ENCODE data around the gene CCDC14. TPM values are rescaled to one million over a fixed set of nuclear protein-coding genes. Genes with fewer than 3 reads are reported as not detected.
"Not testable (repeated sequence)": the region's sequence is repeated elsewhere in the genome, so short reads cannot be mapped to it uniquely, and the experiment has no call there.

CCDC14 gene
- total and polyA plus RNA-seq, 7 donors = 3.6 to 43.8 (median 23.9) TPM

GRCh38 chr3:123981317-123981716 lies 20.3 kb upstream of the CCDC14 start:
- not testable (repeated sequence) for DNase-seq, H3K9me3 ChIP-seq, H3K36me3 ChIP-seq, H3K4me3 ChIP-seq, H3K4me1 ChIP-seq, H3K27ac ChIP-seq, H3K27me3 ChIP-seq
- WGBS, 2 donors = 20 to 66% methylated on average over 4 of the region's 4 CpGs
- TF ChIP-seq, protein P1, sequence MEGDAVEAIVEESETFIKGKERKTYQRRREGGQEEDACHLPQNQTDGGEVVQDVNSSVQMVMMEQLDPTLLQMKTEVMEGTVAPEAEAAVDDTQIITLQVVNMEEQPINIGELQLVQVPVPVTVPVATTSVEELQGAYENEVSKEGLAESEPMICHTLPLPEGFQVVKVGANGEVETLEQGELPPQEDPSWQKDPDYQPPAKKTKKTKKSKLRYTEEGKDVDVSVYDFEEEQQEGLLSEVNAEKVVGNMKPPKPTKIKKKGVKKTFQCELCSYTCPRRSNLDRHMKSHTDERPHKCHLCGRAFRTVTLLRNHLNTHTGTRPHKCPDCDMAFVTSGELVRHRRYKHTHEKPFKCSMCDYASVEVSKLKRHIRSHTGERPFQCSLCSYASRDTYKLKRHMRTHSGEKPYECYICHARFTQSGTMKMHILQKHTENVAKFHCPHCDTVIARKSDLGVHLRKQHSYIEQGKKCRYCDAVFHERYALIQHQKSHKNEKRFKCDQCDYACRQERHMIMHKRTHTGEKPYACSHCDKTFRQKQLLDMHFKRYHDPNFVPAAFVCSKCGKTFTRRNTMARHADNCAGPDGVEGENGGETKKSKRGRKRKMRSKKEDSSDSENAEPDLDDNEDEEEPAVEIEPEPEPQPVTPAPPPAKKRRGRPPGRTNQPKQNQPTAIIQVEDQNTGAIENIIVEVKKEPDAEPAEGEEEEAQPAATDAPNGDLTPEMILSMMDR (IDR thresholded peaks at IDR 0.05) = peak in 1 of 4 experiments; percentile 10
- intact Hi-C loops (cut with DNase I) = loop anchor here (10.0 kb wide), 1 partner anchor 237 kb away; no protein-coding TSS in a partner anchor

DNA sequence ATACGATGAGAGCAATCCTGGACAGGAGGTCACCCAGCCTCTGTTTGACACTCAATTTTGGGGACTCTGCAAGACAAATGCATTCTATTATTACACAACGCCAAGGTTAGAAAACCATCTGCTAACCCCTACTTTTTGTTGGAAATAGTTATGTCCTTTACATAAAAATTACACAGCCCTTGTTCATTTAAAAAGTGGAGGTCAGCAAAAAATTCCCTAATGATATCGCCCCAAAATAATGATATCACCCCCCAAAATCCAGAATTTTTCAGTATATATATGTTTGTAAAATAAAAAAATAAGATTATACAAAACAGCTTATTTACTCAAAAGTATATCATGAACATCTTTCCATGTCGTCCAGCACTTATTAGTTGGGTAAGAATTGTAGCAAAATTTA lies 19.5 kb upstream of the CCDC14 start:
- TF ChIP-seq, protein P1 (IDR thresholded peaks at IDR 0.05) = no peak
- TF ChIP-seq POLR2AphosphoS5 (IDR thresholded peaks at IDR 0.05) (no peak), POLR2A (IDR thresholded peaks at IDR 0.05) (no peak), EP300 (IDR thresholded peaks at IDR 0.05) (no peak)
- 76 to 82% methylated on average over 4 of the region's 4 CpGs for WGBS, 2 donors
- intact Hi-C loops (cut with DNase I) = loop anchor here (10.0 kb wide), 1 partner anchor 236 kb away; no protein-coding TSS in a partner anchor
- Histone ChIP-seq H3K4me3 (peak overlapping the region in 1 of 4 donors; percentile 40), H3K27me3 (no peaks in the 10 kb centered on the region), H3K9me3 (no peaks in the 10 kb centered on the region), H3K4me1 (peaks cover 0 to 9% (median 3%) of the 10 kb centered on the region in 4 donors), H3K36me3 (no peaks in the 10 kb centered on the region), H3K27ac (peak overlapping the region in 1 of 4 donors; percentile 9)
- no peak for DNase-seq

DNA sequence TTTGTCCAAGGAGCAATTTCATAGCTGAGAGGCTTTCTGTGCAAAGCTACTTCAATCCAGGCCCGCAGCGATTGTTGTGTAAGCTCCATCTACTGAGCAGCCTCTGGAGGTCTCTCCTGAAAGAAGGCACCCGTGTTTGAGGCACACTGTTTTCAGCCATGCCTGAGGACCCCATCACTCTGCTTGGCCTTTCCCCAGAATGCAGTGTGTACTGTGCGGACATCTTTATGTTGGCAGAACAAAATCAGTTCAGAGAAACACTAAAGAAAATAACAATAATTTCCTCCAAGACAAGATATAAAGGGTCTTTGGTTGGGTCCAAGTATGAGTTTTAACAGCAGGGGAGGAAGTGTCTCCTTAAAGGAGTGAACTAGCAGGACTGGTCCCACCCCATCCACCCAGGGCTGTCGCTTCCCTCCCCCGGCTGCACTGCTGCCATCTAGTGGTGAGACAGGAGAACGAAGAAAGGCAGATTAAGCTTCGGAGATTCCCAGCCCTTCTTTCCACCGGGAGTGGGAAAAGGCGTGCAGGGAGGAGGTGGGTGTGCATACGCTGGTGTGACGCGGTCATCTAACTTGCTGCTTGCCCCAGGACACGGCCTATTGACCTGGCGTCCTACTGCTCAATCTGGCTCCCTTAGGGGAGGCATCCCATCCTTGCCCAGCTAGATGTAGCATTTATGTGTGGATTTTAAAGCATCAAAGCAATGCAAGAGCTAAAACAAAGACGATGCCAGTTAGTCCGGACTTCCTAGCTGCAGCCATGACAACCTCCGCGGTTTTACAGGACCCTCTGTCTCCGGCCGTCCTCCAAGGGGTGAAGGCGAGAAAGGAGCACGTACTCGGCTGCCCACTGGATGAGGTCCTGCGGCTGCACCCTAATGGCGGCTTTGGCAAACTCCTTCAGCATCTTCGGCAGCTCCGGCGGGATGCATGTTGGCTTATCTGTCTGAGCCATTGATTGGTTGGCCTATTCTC lies 18.8 kb upstream of the CCDC14 start:
- peak overlapping the region in 1 of 4 donors; percentile 9 for H3K27ac ChIP-seq
- intact Hi-C loops (cut with DNase I) = loop anchor here (10.0 kb wide), 1 partner anchor 235 kb away; no protein-coding TSS in a partner anchor
- H3K9me3 ChIP-seq, H3K4me1 ChIP-seq, H3K36me3 ChIP-seq, H3K27me3 ChIP-seq: not testable (repeated sequence)
- peak; percentile 69 for DNase-seq
- peak overlapping the region; percentile 8 to 40 (median 30) for H3K4me3 ChIP-seq
- TF ChIP-seq, protein P1 (IDR thresholded peaks at IDR 0.05) = peak; percentile 36 to 80 (median 67)
- 14 to 24% methylated on average over 27 of the region's 29 CpGs for whole genome bisulfite sequencing, 2 donors

- H3K9me3 ChIP-seq; H3K36me3 ChIP-seq; H3K4me3 ChIP-seq; intact Hi-C loops (cut with DNase I); H3K27ac ChIP-seq; DNase-seq; H3K27me3 ChIP-seq; H3K4me1 ChIP-seq: not testable (repeated sequence)
- WGBS, 2 donors = 33 to 76% methylated on average over 7 of the region's 7 CpGs
These were observed 15.9 kb upstream of the CCDC14 start for GRCh38 chr3:123976904-123977303.

DNA sequence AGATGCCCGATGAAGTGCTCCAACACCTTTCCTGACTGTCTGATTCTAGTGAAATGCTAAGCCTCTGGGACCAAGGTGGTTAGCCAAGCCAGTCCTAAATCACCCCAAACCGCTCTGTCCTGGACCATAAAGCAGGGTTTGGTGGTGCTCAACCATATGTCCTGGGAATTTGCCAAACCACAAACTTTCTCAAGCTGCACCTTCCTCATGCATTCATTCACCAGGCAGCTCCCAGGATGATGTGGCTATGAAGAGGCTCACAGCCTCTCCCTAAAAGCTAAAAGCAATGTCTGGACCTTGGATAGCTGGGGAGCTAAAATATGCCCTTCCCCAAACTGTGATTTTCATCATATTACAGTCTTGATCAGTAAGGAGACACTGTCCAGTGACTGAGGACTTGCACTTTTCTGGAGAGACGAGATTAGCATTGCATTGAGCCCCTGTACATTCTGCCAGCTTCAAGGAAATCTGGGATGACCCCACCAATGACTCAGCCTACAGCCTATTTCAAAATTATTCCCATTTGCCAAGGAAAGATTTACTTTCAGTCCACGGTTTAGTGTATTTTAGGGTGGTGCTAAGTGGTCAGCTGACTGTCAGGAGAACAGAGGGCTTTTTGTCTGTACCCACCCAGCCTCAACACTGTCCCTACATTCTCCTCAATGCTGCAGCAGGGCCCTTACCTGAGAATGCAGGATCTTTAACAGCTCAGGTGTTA lies 15.3 kb upstream of the CCDC14 start:
- DNase-seq; H3K36me3 ChIP-seq; H3K27ac ChIP-seq; H3K9me3 ChIP-seq; H3K4me1 ChIP-seq; H3K27me3 ChIP-seq; H3K4me3 ChIP-seq; intact Hi-C loops (cut with DNase I): not testable (repeated sequence)
- 43 to 68% methylated on average over 4 of the region's 4 CpGs for WGBS, 2 donors

DNA sequence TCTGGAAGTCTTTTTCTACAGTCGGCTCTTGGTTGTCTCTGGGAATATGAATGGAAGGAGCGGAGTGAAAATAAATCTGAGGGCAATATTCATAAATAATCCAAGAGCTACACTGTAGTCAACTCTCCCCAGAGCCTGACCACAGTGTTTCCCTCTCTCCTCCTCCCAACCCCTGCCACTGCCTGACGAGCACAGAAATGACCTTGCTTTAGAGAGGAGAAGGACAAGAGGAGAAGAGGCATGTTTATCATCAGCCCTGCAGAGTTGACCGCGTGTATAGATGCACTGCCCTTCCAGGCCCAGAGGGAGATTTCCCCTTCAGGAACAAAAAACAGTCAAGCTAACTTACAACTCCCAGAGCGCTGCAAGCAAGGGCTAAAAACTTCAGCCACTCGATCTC lies 14.0 kb upstream of the CCDC14 start:
- H3K27ac ChIP-seq; H3K9me3 ChIP-seq; DNase-seq; H3K36me3 ChIP-seq; intact Hi-C loops (cut with DNase I); H3K4me3 ChIP-seq; H3K27me3 ChIP-seq; H3K4me1 ChIP-seq: not testable (repeated sequence)
- whole genome bisulfite sequencing, 2 donors = 79 to 94% methylated on average over 5 of the region's 7 CpGs
